Measurements from ENCODE around the gene CILP.

Gene CILP

GRCh38 chr15:65172531-65172930 lies 38.7 kb downstream of the CILP start:
- TF ChIP-seq CTCF (IDR thresholded peaks at IDR 0.05; ENCODE audit: insufficient read depth, missing control alignments) = no peak
- FAIRE-seq = no peak
- DNase-seq (ENCODE audit: insufficient read length, low spot score) = no peak

- no peak for FAIRE-seq
- no peak for DNase-seq (ENCODE audit: insufficient read length, low spot score)
- TF ChIP-seq CTCF (IDR thresholded peaks at IDR 0.05; ENCODE audit: insufficient read depth, missing control alignments) = no peak
Observed at GRCh38 chr15:65171428-65171827, 39.8 kb downstream of the CILP start.

- FAIRE-seq = no peak
- no peak for DNase-seq (ENCODE audit: insufficient read length, low spot score)
- TF ChIP-seq CTCF (IDR thresholded peaks at IDR 0.05; ENCODE audit: insufficient read depth, missing control alignments) = no peak
Observed at GRCh38 chr15:65165875-65166274, 45.4 kb downstream of the CILP start.

- no peak for FAIRE-seq
- TF ChIP-seq CTCF (IDR thresholded peaks at IDR 0.05; ENCODE audit: insufficient read depth, missing control alignments) = no peak
- no peak for DNase-seq (ENCODE audit: insufficient read length, low spot score)
Observed at GRCh38 chr15:65164139-65164538, 47.1 kb downstream of the CILP start.

- TF ChIP-seq CTCF (IDR thresholded peaks at IDR 0.05; ENCODE audit: insufficient read depth, missing control alignments) = no peak
- DNase-seq (ENCODE audit: insufficient read length, low spot score) (no peak), FAIRE-seq (no peak)
Observed at GRCh38 chr15:65163041-65163440, 48.2 kb downstream of the CILP start.

- no peak for DNase-seq (ENCODE audit: insufficient read length, low spot score)
- FAIRE-seq = no peak
- TF ChIP-seq CTCF (IDR thresholded peaks at IDR 0.05; ENCODE audit: insufficient read depth, missing control alignments) = no peak
Observed at GRCh38 chr15:65156692-65157091, 54.6 kb downstream of the CILP start.

GRCh38 chr15:65154720-65155119 lies 56.6 kb downstream of the CILP start:
- FAIRE-seq (no peak), DNase-seq (ENCODE audit: insufficient read length, low spot score) (no peak)
- no peak for TF ChIP-seq CTCF (IDR thresholded peaks at IDR 0.05; ENCODE audit: insufficient read depth, missing control alignments)

All from D721Med (cell line).